ENCODE results near the gene ATP8B4.
"Not testable (repeated sequence)": the region's sequence is repeated elsewhere in the genome, so short reads cannot be mapped to it uniquely, and the experiment has no call there.

The ATP8B4 gene

GRCh38 chr15:50137893-50138292, 18.9 kb upstream of the ATP8B4 start:
- DNase-seq, result no peak

- DNase-seq, result no peak
Measured at GRCh38 chr15:50137330-50137761, 18.3 kb upstream of the ATP8B4 start.

- DNase-seq, result no peak
Measured at GRCh38 chr15:50135031-50135551, 16.1 kb upstream of the ATP8B4 start.

GRCh38 chr15:50134524-50135024, 15.5 kb upstream of the ATP8B4 start:
- no peak for DNase-seq

- not testable (repeated sequence) for DNase-seq
Measured at GRCh38 chr15:50132251-50132984, 13.4 kb upstream of the ATP8B4 start.

GRCh38 chr15:50131617-50132016, 12.6 kb upstream of the ATP8B4 start:
- DNase-seq, result no peak

GRCh38 chr15:50128266-50128665, 9.2 kb upstream of the ATP8B4 start:
- no peak for DNase-seq

- no peak for DNase-seq
Measured at GRCh38 chr15:50127255-50127777, 8.3 kb upstream of the ATP8B4 start.

GRCh38 chr15:50126072-50126471, 7.0 kb upstream of the ATP8B4 start:
- no peak for DNase-seq

- no peak for DNase-seq
Measured at GRCh38 chr15:50124631-50125030, 5.6 kb upstream of the ATP8B4 start.

GRCh38 chr15:50123861-50124557, 5.0 kb upstream of the ATP8B4 start:
- no peak for DNase-seq

- no peak for DNase-seq
Measured at GRCh38 chr15:50120729-50121128, 1.7 kb upstream of the ATP8B4 start.

GRCh38 chr15:50117431-50118027, 1.5 kb downstream of the ATP8B4 start:
- no peak for DNase-seq

GRCh38 chr15:50116477-50116876, 2.6 kb downstream of the ATP8B4 start:
- no peak for DNase-seq

- DNase-seq, result no peak
Measured at GRCh38 chr15:50113992-50114780, 4.8 kb downstream of the ATP8B4 start.

GRCh38 chr15:50113187-50113505, 5.9 kb downstream of the ATP8B4 start:
- DNase-seq, result no peak

- no peak for DNase-seq
Measured at GRCh38 chr15:50112488-50113186, 6.4 kb downstream of the ATP8B4 start.

- DNase-seq, result no peak
Measured at GRCh38 chr15:50110285-50110684, 8.7 kb downstream of the ATP8B4 start.

GRCh38 chr15:50109076-50109987, 9.7 kb downstream of the ATP8B4 start:
- no peak for DNase-seq

- no peak for DNase-seq
Measured at GRCh38 chr15:50108461-50108860, 10.6 kb downstream of the ATP8B4 start.
